Neural cell (in vitro differentiated cells): ENCODE measurements around the gene ARHGEF40. TPM values are rescaled to one million over a fixed set of nuclear protein-coding genes. Genes with fewer than 3 reads are reported as not detected.

Experiments used
- H2AFZ ChIP-seq: fragments of 200-600, 300-800 bp; sonication (generic), shearing (Covaris generic); 2 replicates; pipeline ENCODE4 v1.6.0; 2014; ENCODE audit warnings: low read depth, mild to moderate bottlenecking, antibody characterized with exemption, low read length, moderate library complexity
- H3F3A ChIP-seq: fragments of 200-600 bp; shearing (Covaris generic); 2 replicates; pipeline ENCODE4 v1.6.1; 2016; ENCODE audit warnings: mild to moderate bottlenecking, moderate library complexity, mixed read lengths, antibody characterized with exemption, low read length; ENCODE audit not compliant: insufficient read depth, poor library complexity, severe bottlenecking
- H3K27ac ChIP-seq: fragments of 200-600, 300-800 bp; sonication (generic), shearing (Covaris generic); 2 replicates; pipeline ENCODE4 v1.5.1; 2014; ENCODE audit warnings: mild to moderate bottlenecking, low read length, moderate library complexity
- H3K27me3 ChIP-seq: fragments of 300-800, 200-600 bp; sonication (generic), shearing (Covaris generic); 2 replicates; pipeline ENCODE4 v1.6.0; 2014; ENCODE audit warnings: mild to moderate bottlenecking, low read depth, low read length, moderate library complexity; ENCODE audit not compliant: insufficient read depth
- H3K36me3 ChIP-seq: fragments of 300-800, 200-600 bp; sonication (generic), shearing (Covaris generic); 2 replicates; pipeline ENCODE4 v1.5.1; 2014; ENCODE audit warnings: mild to moderate bottlenecking, antibody characterized with exemption, low read length, moderate library complexity; ENCODE audit not compliant: insufficient read depth
- H3K4me2 ChIP-seq: fragments of 300-800, 200-600 bp; sonication (generic), shearing (Covaris generic); 2 replicates; pipeline ENCODE4 v1.6.0; 2014; ENCODE audit warnings: mild to moderate bottlenecking, low read length
- H3K4me3 ChIP-seq: fragments of 300-800, 200-600 bp; sonication (generic), shearing (Covaris generic); 2 replicates; pipeline ENCODE4 v1.5.1; 2014; ENCODE audit warnings: mild to moderate bottlenecking, low read length, moderate library complexity
- H3K79me2 ChIP-seq: fragments of 200-600 bp; shearing (Covaris generic); replicated peaks from 2 replicates; pipeline ENCODE4 v1.6.0; 2014; ENCODE audit warnings: mild to moderate bottlenecking, low read length, moderate library complexity; ENCODE audit not compliant: insufficient read depth
- H3K9ac ChIP-seq: fragments of 300-800, 200-600 bp; sonication (generic), shearing (Covaris generic); 2 replicates; pipeline ENCODE4 v1.6.1; 2016; ENCODE audit warnings: mild to moderate bottlenecking, low read length, mixed read lengths
- H3K9me2 ChIP-seq: fragments of 200-600 bp; shearing (Covaris generic); 2 replicates; pipeline ENCODE4 v1.6.1; 2016; ENCODE audit warnings: mild to moderate bottlenecking, low read length, mixed read lengths; ENCODE audit not compliant: insufficient read depth
- H3K9me3 ChIP-seq: fragments of 200-600, 300-800 bp; sonication (generic), shearing (Covaris generic); 2 replicates; pipeline ENCODE4 v1.6.1; 2016; ENCODE audit warnings: mild to moderate bottlenecking, mixed run types, low read length, moderate library complexity, mixed read lengths
- H4K20me1 ChIP-seq: fragments of 200-600 bp; shearing (Covaris generic); 2 replicates; pipeline ENCODE4 v1.6.1; 2016; ENCODE audit warnings: mild to moderate bottlenecking, mixed run types; ENCODE audit not compliant: insufficient read depth
- EP300 ChIP-seq: fragments of 450-650 bp; conservative IDR thresholded peaks from 2 replicates; pipeline ENCODE4 v1.6.1; 2014; ENCODE audit warnings: antibody characterized with exemption, mild to moderate bottlenecking, moderate library complexity; ENCODE audit not compliant: poor library complexity, severe bottlenecking
- EZH2 ChIP-seq: fragments of 200-600, 300-800 bp; shearing (Covaris generic), sonication (generic); IDR thresholded peaks from 2 replicates; pipeline ENCODE4 v1.6.1; 2014; ENCODE audit warnings: antibody characterized with exemption, low read length, borderline replicate concordance, mild to moderate bottlenecking; ENCODE audit not compliant: insufficient read depth, poor library complexity, severe bottlenecking
- MXI1 ChIP-seq: fragments of 450-650 bp; conservative IDR thresholded peaks from 2 replicates; pipeline ENCODE4 v1.6.1; 2014; ENCODE audit warnings: antibody characterized with exemption, mild to moderate bottlenecking; ENCODE audit not compliant: poor library complexity, severe bottlenecking
- POLR2AphosphoS5 ChIP-seq: IDR thresholded peaks from 2 replicates; pipeline ENCODE4 v1.6.1; 2012
- RAD21 ChIP-seq: fragments of 450-650 bp; conservative IDR thresholded peaks from 2 replicates; pipeline ENCODE4 v1.6.1; 2014; ENCODE audit warnings: antibody characterized with exemption, mild to moderate bottlenecking, moderate library complexity
- REST ChIP-seq: IDR thresholded peaks from 2 replicates; pipeline ENCODE4 v1.6.1; 2012; ENCODE audit warnings: borderline replicate concordance
- SMC3 ChIP-seq: fragments of 450-650 bp; conservative IDR thresholded peaks from 2 replicates; pipeline ENCODE4 v1.6.1; 2014; ENCODE audit warnings: antibody characterized with exemption, mild to moderate bottlenecking, moderate library complexity; ENCODE audit not compliant: poor library complexity
- TAF1 ChIP-seq: IDR thresholded peaks from 2 replicates; pipeline ENCODE4 v1.6.1; 2012; ENCODE audit warnings: low read depth
- polyA plus RNA-seq: library from polyadenylated mRNA; depleted of rRNA; stranded (reverse); fragments of >200 nt; gene quantifications from 2 replicates; pipeline ENCODE4 v1.2.3, GENCODE V29; 2014
- TF ChIP-seq, protein P1 (sequence below): fragments of 450-650 bp; IDR thresholded peaks from 2 replicates; pipeline ENCODE4 v1.5.1; 2014; ENCODE audit warnings: antibody characterized with exemption, mild to moderate bottlenecking, moderate library complexity; ENCODE audit not compliant: poor library complexity, severe bottlenecking

Gene ARHGEF40
- polyA plus RNA-seq, 1 donor from 2014 or later, result 28.9 TPM

DNA sequence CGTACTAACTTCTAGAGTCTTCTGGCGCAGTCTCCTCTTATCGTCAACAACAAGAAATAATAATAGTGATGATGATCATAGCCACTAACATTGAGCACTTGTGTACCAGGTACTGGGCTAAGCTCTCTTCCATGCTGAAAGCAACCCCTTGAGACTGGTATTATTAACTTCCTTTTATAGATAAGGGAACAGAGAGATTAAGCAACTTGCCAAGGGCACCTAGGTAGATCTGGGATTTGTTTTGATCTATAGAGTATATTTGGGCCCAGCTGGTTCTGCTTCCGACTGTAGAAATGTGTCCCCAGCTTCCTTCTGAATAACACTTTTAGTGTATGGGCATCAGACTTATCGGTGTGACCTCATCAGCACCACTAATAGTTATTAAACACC lies 29.5 kb downstream of the ARHGEF40 start:
- Histone ChIP-seq H2AFZ (no peak overlapping the region), H3K36me3 (no peaks in the 10 kb centered on the region), H3K4me2 (peak overlapping the region; percentile 22), H3K27me3 (no peaks in the 10 kb centered on the region), H3K9ac (peak overlapping the region; percentile 87), H3K9me2 (no peaks in the 10 kb centered on the region), H3K27ac (peak overlapping the region; percentile 87), H3K4me3 (peak overlapping the region; percentile 70), H4K20me1 (no peaks in the 10 kb centered on the region), H3F3A (peaks cover 6% of the 10 kb centered on the region), H3K79me2 (peaks cover 31% of the 10 kb centered on the region), H3K9me3 (no peaks in the 10 kb centered on the region)
- TF ChIP-seq, protein P1, sequence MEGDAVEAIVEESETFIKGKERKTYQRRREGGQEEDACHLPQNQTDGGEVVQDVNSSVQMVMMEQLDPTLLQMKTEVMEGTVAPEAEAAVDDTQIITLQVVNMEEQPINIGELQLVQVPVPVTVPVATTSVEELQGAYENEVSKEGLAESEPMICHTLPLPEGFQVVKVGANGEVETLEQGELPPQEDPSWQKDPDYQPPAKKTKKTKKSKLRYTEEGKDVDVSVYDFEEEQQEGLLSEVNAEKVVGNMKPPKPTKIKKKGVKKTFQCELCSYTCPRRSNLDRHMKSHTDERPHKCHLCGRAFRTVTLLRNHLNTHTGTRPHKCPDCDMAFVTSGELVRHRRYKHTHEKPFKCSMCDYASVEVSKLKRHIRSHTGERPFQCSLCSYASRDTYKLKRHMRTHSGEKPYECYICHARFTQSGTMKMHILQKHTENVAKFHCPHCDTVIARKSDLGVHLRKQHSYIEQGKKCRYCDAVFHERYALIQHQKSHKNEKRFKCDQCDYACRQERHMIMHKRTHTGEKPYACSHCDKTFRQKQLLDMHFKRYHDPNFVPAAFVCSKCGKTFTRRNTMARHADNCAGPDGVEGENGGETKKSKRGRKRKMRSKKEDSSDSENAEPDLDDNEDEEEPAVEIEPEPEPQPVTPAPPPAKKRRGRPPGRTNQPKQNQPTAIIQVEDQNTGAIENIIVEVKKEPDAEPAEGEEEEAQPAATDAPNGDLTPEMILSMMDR, result no peak
- no peak for TF ChIP-seq SMC3
- TF ChIP-seq POLR2AphosphoS5, result no peak
- TF ChIP-seq EZH2, result no peak
- no peak for TF ChIP-seq EP300
- no peak for TF ChIP-seq MXI1
- no peak for TF ChIP-seq RAD21
- no peak for TF ChIP-seq REST
- no peak for TF ChIP-seq TAF1

GRCh38 chr14:21100931-21101330 lies 30.8 kb downstream of the ARHGEF40 start, which contains the start of gene TMEM253:
Gene TMEM253 (plus strand): TSS chr14:21101066. CDS start chr14:21101344, 278 bp downstream.
- TF ChIP-seq, protein P1, result no peak
- no peak for TF ChIP-seq REST
- no peak for TF ChIP-seq EZH2
- no peak for TF ChIP-seq POLR2AphosphoS5
- TF ChIP-seq EP300, result no peak
- TF ChIP-seq SMC3, result no peak
- TF ChIP-seq TAF1, result no peak
- TF ChIP-seq RAD21, result no peak
- H3K27me3 ChIP-seq, result no peaks in the 10 kb centered on the region
- H3K36me3 ChIP-seq, result no peaks in the 10 kb centered on the region
- no peak within 1 kb of the TSS for H3K9ac ChIP-seq
- no peak within 1 kb of the TSS for H3K4me2 ChIP-seq
- H4K20me1 ChIP-seq, result no peaks in the 10 kb centered on the region
- H2AFZ ChIP-seq, result no peak within 1 kb of the TSS
- H3F3A ChIP-seq, result peaks cover 6% of the 10 kb centered on the region
- H3K27ac ChIP-seq, result no peak within 1 kb of the TSS
- H3K4me3 ChIP-seq, result no peak within 1 kb of the TSS
- peaks cover 31% of the 10 kb centered on the region for H3K79me2 ChIP-seq
- H3K9me3 ChIP-seq, result no peaks in the 10 kb centered on the region
- H3K9me2 ChIP-seq, result no peaks in the 10 kb centered on the region
